DMS114 treated with DMSO at 0.1 percent for 48 hours (cell line): ENCODE measurements around the gene PDLIM4.

Experiments used
- DNase-seq: peaks from one replicate; lab custom pipeline; 2025; ENCODE audit not compliant: unreplicated experiment; lab: John Stamatoyannopoulos, UW

The PDLIM4 gene

DNA sequence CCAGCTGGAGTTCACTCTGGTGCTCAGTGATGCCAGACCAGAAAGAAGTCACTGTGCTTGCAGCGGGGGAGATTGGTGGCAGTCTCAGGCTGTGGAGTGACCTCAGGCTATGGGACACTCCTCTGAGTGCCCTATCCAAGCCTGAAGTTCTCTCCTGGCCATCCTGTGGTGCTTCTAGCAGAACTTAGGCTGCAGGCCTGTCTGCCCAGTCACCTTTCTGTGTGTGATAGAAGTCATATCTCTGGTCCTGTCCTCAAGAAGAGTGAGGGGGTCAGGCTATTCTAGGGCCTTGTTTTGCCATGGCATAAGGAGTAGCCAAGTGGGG is 9.3 kb downstream of the PDLIM4 start:
- DNase-seq = no peak

GRCh38 chr5:132267166-132267739 is 9.8 kb downstream of the PDLIM4 start:
- no peak for DNase-seq

DNA sequence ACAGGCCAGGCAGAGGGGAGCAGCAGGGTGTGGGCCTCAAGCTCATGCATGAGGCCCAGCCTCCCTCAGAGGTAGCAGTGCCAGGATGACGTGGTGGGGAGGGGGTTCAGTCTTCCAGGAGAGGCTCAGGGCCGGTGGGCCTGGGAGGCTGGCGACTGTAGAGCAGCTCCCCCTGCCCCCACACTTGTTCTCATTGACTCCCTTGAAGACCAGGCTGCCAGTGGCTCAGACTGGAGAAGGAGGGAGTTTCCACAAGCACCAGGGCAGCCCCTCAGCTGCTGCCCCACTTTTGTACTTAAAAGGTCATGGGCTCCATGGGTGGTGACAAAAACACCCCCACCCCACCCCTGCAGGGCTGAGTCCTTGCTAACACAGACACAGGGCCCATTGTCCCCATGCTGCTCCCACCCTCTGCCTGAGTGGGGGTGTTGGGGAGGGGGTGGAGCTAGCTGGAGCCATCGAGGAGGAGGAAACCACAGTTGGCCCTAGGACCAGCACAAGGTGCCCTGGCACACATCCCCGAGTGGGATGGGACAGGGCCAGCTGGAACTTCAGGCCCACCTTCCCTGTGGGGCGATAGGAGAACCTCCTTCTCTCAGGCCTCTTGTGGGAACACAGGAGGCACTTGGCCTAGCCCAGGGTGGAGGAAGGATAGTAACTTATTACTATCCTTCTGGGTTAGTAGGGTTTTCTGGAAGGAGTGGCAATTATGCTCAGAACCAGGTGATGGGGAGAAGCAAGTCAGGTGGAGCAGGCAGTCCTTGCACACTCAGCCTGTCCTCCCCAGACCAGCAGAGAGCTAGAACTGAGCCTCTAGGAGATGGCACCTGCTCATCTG is 10.7 kb downstream of the PDLIM4 start:
- no peak for DNase-seq

DNA sequence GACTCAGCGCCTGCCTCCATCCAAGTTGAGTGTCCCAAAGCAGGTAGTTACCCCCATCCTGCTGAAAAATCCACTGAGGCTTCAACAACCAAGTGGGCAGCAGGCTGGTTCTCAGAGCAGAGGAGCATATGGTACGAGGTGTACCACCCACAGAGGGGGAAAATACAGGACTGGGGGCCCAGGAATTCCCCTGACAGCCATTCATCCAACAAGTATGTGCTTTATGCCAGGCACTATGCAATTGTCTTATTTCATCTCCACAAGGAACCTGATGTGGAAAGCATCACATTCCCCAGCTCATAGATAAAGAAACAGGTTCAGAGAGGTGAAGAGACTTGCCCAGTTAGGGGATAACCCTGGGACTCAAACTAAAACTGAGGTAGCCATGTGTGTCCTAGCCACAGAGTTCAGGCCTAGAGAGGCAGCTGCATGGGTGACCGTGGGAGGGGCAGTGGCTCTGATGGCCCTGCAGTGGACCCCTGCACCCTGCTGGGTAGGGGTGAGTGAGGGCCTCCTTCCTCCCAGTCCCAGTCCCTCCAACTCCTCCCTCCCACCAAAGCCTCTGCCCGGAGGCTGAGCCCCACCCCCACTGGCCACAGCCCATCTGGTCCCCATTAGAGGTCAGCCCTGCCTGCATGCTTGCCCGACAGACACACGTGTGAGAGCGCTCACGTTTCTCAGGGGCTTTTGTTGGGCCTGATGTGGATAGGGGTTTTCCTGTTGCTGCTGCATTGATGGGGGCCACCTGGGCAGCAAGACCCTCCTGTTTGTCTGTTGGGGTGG is 11.5 kb downstream of the PDLIM4 start:
- DNase-seq = no peak

DNA sequence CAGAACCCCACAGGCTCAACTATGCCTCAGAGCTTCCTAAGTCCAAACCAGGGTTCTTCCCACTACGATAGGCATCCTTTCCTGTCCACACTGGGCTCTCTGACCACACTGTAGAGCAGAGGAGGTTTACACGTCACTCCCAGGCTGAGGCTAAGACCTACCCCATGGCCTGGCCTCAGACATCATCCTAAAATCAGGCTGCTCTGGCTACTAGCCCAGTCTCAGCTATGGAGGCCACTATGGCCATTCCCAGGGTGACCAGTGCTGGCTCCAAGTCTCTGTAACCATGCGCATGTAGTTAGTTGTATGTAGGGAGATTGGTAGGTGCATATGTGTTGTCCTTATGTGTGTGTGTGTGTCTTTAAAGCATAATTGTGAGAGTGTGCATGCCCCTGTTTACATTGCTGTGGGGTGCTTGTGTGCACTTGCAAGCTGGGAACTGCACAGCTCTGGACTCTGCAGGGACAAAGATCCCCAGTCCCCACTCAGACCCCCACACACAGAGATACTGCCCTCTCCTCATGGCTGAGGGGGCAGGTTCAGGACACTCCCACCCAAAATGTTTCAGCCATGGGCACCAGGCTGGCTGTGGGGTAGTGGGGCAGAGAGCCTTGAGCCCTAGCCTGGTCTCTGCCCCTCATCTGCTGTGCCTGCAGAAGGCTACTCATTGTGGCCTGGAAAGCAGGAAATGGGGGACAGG is 12.3 kb downstream of the PDLIM4 start:
- DNase-seq = no peak

GRCh38 chr5:132270335-132270665 is 12.8 kb downstream of the PDLIM4 start:
- DNase-seq = no peak

DNA sequence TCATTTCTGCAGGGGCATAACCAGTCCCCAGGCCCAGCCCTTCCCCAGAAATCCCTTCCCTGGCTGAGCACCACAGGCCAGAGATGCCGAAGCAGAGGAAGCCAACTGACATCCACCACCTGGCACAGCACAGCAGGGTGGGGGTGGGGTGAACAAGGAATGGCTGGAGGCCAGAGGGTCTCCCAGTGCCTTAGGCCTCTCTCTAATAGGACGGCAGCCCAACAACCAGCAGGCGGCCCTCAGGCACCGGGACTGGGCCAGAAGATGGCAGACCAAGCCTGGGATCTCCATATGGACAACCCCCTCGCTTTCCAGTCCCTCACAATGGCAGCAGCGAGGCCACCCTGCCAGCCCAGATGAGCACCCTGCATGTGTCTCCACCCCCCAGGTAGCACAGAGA is 13.2 kb downstream of the PDLIM4 start:
- no peak for DNase-seq

GRCh38 chr5:132271251-132272246 is 14.1 kb downstream of the PDLIM4 start:
- DNase-seq = no peak

DNA sequence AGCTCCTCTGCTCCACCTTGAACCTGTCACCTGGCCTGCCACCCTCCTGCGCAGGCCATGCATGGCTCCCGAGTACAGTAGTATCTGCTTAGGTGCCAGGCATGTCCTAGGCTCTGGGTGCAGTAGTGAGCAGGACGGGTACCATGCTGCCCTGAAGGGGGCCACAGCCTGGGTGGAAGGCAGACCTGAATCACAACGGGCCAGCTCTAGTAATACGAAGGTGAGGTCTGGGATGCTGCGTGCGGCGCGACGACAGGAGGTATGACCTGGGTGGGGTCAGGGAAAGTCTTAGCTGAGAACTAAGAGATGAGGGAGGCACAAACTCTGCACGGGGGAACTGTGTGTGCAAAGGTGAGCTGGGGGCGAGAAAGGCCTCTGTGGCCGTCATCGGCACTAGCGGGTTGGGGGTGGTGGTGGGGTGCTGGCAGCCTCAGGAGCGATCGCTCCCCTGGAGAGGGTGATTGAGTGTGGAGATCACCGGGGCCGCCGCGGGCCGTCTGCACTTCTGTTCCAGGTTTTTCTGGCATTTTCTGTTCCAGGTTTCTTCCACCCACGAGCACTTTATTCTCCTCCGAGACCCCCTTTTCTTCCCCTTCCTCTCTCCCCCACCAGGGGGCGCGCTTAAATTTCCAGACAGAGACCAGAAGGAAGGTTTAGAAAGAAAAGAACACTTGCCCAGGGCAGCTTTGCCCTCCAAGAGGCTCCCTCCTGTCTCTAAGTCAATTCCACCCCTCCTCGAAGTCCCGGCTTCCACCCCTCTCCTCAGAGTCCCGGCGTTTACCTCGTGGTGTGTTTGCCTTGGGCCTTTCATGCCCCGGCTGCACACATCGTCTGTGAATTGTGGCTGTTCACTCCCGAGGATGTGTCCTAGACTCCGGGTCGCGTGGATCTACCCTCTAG is 15.1 kb downstream of the PDLIM4 start:
- DNase-seq = peak; percentile 52

- DNase-seq = no peak
These were observed 16.1 kb downstream of the PDLIM4 start for GRCh38 chr5:132273631-132274030.

- no peak for DNase-seq
These were observed 16.7 kb downstream of the PDLIM4 start for GRCh38 chr5:132274050-132274792.

DNA sequence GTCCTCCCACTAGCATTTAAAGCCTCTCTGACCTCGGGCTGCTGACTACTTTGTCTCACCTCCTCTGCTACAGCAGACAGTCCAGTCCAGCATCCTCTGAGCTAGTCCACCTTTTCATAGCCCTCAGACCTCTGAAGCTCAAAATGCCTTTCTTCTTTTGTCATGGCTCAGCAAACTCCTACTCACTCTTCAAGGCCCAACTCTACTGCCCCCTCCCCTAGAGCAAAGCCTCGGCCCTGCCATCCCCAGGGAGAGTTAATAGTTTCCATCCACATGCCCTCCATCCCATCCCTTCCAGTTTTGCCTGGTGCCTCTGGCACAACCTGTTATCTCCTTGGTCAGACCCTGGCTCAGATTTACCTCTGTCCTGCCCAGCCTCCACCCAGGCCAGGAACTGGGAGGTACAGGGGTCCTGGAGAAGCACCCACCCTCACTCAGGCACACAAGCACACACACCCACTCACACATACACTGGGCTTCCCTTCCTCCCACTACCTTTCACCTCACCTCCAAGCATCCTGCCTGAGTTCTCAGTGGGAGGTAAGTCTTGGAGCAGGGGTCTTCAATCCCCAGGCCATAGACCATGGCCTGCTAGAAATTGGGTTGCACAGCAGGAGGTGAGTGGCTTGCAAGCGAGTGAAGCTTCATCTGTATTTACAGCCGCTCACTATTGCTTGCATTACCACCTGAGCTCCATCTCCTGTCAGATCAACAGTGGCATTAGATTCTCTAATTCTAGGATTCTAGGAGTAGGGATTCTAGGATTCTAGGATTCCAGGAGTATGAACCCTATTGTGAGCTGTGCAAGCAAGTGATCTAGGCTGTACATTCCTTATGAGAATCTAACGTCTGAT is 18.1 kb downstream of the PDLIM4 start:
- no peak for DNase-seq

- no peak for DNase-seq
These were observed 19.8 kb downstream of the PDLIM4 start for GRCh38 chr5:132277256-132277655.

- no peak for DNase-seq
These were observed 20.7 kb downstream of the PDLIM4 start for GRCh38 chr5:132277971-132278853.

- no peak for DNase-seq
These were observed 22.3 kb downstream of the PDLIM4 start for GRCh38 chr5:132279801-132280200.

DNA sequence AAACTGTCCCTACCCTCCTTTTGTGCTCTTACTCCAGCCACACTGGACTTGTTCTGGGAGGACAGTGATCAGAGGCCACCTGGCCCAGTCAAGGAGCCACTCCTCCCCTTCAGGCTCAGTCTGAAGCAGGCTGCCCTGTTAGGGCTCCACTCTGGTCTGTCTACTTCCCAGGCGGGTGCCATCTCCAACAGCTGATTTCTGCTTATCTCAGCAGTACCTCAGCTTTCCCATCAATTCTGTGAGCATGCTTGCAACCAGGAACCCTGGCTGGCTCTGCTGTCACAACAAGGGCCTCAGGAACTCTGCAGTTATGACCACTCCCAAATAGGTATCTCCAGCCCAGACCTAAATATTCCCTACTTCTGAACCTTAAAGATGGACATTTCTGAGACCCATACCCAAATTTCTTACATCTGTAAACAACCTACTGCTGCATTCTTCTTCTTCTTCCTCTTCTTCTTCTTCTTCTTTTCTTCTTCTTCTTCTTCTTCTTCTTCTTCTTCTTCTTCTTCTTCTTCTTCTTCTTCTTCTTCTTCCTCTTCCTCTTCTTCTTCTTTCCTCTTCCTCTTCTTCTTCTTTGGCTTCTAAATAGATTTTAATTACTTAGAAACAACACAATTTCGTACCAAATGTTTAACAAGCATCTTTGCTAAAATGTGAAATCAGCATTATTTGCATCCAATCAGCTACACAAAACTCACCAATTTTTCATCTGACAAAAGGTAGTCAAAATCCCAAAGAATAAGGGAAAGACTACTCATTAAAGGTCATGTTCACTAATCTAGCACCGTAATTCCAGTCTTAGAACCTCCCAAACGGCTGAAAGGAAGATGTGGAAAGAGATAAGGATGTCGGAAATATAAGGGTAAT is 23.1 kb downstream of the PDLIM4 start:
- no peak for DNase-seq
